Measurements from ENCODE around the gene ANXA5. TPM values are rescaled to one million over a fixed set of nuclear protein-coding genes. Genes with fewer than 3 reads are reported as not detected.
A peak's percentile ranks its signal among the peaks of the same experiment; 100 is the strongest.

ANXA5 gene
- total RNA-seq, 2 donors from 2014 or later: 251 to 263 TPM

- Histone ChIP-seq H3K27me3 (replicated peaks; ENCODE audit: insufficient read depth) (no peaks in the 10 kb centered on the region), H3K4me3 (no peak overlapping the region), H3K36me3 (no peaks in the 10 kb centered on the region), H3K27ac (no peak overlapping the region), H3K4me1 (replicated peaks) (no peaks in the 10 kb centered on the region), H3K9me3 (no peaks in the 10 kb centered on the region)
- DNase-seq (ENCODE audit: low spot score): no peak
- TF ChIP-seq POLR2AphosphoS5 (IDR thresholded peaks at IDR 0.05) (no peak), CTCF (IDR thresholded peaks at IDR 0.05) (no peak), POLR2A (IDR thresholded peaks at IDR 0.05) (no peak)
- intact Hi-C loops (cut with DNase I): loop anchor here (5.0 kb wide), 1 partner anchor 367 kb away; no protein-coding TSS in a partner anchor
- 71% methylated on average over 2 of the region's 2 CpGs for WGBS
Observed at GRCh38 chr4:121739575-121739974, 42.8 kb upstream of the ANXA5 start.

GRCh38 chr4:121738780-121739535 is 42.2 kb upstream of the ANXA5 start:
- Histone ChIP-seq H3K4me3 (no peak overlapping the region), H3K9me3 (no peaks in the 10 kb centered on the region), H3K4me1 (replicated peaks) (no peaks in the 10 kb centered on the region), H3K36me3 (no peaks in the 10 kb centered on the region), H3K27ac (no peak overlapping the region), H3K27me3 (replicated peaks; ENCODE audit: insufficient read depth) (no peaks in the 10 kb centered on the region)
- no peak for TF ChIP-seq POLR2A (IDR thresholded peaks at IDR 0.05)
- WGBS: 70% methylated on average over 2 of the region's 2 CpGs
- intact Hi-C loops (cut with DNase I): loop anchor here (5.0 kb wide), 1 partner anchor 367 kb away; no protein-coding TSS in a partner anchor
- no peak for DNase-seq (ENCODE audit: low spot score)

- TF ChIP-seq POLR2AphosphoS5 (IDR thresholded peaks at IDR 0.05) (no peak), CTCF (IDR thresholded peaks at IDR 0.05) (no peak), POLR2A (IDR thresholded peaks at IDR 0.05) (no peak)
- 79% methylated on average over 10 of the region's 10 CpGs for WGBS
- H3K27ac ChIP-seq: no peak overlapping the region
- no peak overlapping the region for H3K4me3 ChIP-seq
- no peaks in the 10 kb centered on the region for H3K27me3 ChIP-seq (replicated peaks; ENCODE audit: insufficient read depth)
- no peaks in the 10 kb centered on the region for H3K9me3 ChIP-seq
- H3K36me3 ChIP-seq: no peaks in the 10 kb centered on the region
- no peak for DNase-seq (ENCODE audit: low spot score)
- H3K4me1 ChIP-seq (replicated peaks): no peaks in the 10 kb centered on the region
- intact Hi-C loops (cut with DNase I): loop anchor here (5.0 kb wide), 1 partner anchor 366 kb away; no protein-coding TSS in a partner anchor
Observed at GRCh38 chr4:121737846-121738554, 41.2 kb upstream of the ANXA5 start.

- Histone ChIP-seq H3K27me3 (replicated peaks; ENCODE audit: insufficient read depth) (no peaks in the 10 kb centered on the region), H3K4me1 (replicated peaks) (no peaks in the 10 kb centered on the region), H3K36me3 (no peaks in the 10 kb centered on the region), H3K9me3 (no peaks in the 10 kb centered on the region), H3K27ac (no peak overlapping the region), H3K4me3 (no peak overlapping the region)
- intact Hi-C loops (cut with DNase I): loop anchor here (5.0 kb wide), 1 partner anchor 365 kb away; no protein-coding TSS in a partner anchor
- TF ChIP-seq POLR2AphosphoS5 (IDR thresholded peaks at IDR 0.05) (no peak), CTCF (IDR thresholded peaks at IDR 0.05) (peak in 3 of 4 experiments; percentile 37 to 50 (median 44)), POLR2A (IDR thresholded peaks at IDR 0.05) (no peak)
- WGBS: 56% methylated on average over 5 of the region's 5 CpGs
- peak; percentile 43 for DNase-seq (ENCODE audit: low spot score)
Observed at GRCh38 chr4:121736735-121737351, 40.1 kb upstream of the ANXA5 start.

GRCh38 chr4:121734571-121734970 is 37.8 kb upstream of the ANXA5 start:
- no peak for DNase-seq (ENCODE audit: low spot score)

More at GRCh38 chr4:121734571-121734970, 37.8 kb upstream of the ANXA5 start:
- TF ChIP-seq POLR2A (IDR thresholded peaks at IDR 0.05) (no peak), CTCF (IDR thresholded peaks at IDR 0.05) (no peak), POLR2AphosphoS5 (IDR thresholded peaks at IDR 0.05) (no peak)
- H3K27me3 ChIP-seq (replicated peaks; ENCODE audit: insufficient read depth): no peaks in the 10 kb centered on the region
- no peaks in the 10 kb centered on the region for H3K36me3 ChIP-seq
- H3K4me1 ChIP-seq (replicated peaks): no peaks in the 10 kb centered on the region
- 58% methylated on average over 1 of the region's 1 CpG for WGBS
- H3K27ac ChIP-seq: no peak overlapping the region
- intact Hi-C loops (cut with DNase I): no loop called here
- no peaks in the 10 kb centered on the region for H3K9me3 ChIP-seq
- no peak overlapping the region for H3K4me3 ChIP-seq
